GM11168 (cell line): ENCODE data around the gene ZC2HC1C.
"Not testable (repeated sequence)": the region's sequence is repeated elsewhere in the genome, so short reads cannot be mapped to it uniquely, and the experiment has no call there.

ENCODE experiments used
- in situ Hi-C: fragments of 300-500 bp; cut with MboI; formaldehyde crosslinking; loops from one replicate; pipeline ENCODE4 v1.12.0; 2022; ENCODE audit warnings: low sequenced_read_pairs; ENCODE audit not compliant: unreplicated experiment

The ZC2HC1C gene

GRCh38 chr14:75053396-75054291 lies 15.8 kb upstream of the ZC2HC1C start:
- in situ Hi-C loops, result no loop called here

GRCh38 chr14:75054421-75054820 lies 15.0 kb upstream of the ZC2HC1C start:
- in situ Hi-C loops, result no loop called here

GRCh38 chr14:75059642-75060041 lies 9.8 kb upstream of the ZC2HC1C start:
- in situ Hi-C loops, result no loop called here

GRCh38 chr14:75060420-75060819 lies 9.0 kb upstream of the ZC2HC1C start:
- in situ Hi-C loops, result no loop called here

GRCh38 chr14:75063013-75063412 lies 6.4 kb upstream of the ZC2HC1C start:
- in situ Hi-C loops, result no loop called here

- in situ Hi-C loops, result no loop called here
These were observed 5.8 kb upstream of the ZC2HC1C start, which contains the start of gene ACYP1 for GRCh38 chr14:75063491-75064204. TSS of gene ACYP1 (minus strand) at chr14:75064024. CDS start at chr14:75063553, 471 bp downstream.

GRCh38 chr14:75064205-75064567 lies 5.3 kb upstream of the ZC2HC1C start:
- in situ Hi-C loops, result no loop called here

GRCh38 chr14:75066691-75067090 lies 2.8 kb upstream of the ZC2HC1C start:
- in situ Hi-C loops, result no loop called here

GRCh38 chr14:75067212-75067611 lies 2.2 kb upstream of the ZC2HC1C start:
- in situ Hi-C loops, result no loop called here

- in situ Hi-C loops, result not testable (repeated sequence)
These were observed 1.7 kb upstream of the ZC2HC1C start for GRCh38 chr14:75067765-75068164.

- in situ Hi-C loops, result no loop called here
These were observed 934 bp upstream of the ZC2HC1C start for GRCh38 chr14:75068294-75069120.

- in situ Hi-C loops, result no loop called here
These were observed 337 bp downstream of the ZC2HC1C start for GRCh38 chr14:75069811-75070145.

- in situ Hi-C loops, result no loop called here
These were observed 942 bp downstream of the ZC2HC1C start for GRCh38 chr14:75070383-75070782.

- in situ Hi-C loops, result no loop called here
These were observed 8.4 kb downstream of the ZC2HC1C start for GRCh38 chr14:75077794-75078193.

- in situ Hi-C loops, result no loop called here
These were observed 10.1 kb downstream of the ZC2HC1C start for GRCh38 chr14:75079521-75079920.

GRCh38 chr14:75081660-75082229 lies 12.3 kb downstream of the ZC2HC1C start:
- in situ Hi-C loops, result no loop called here

- in situ Hi-C loops, result no loop called here
These were observed 13.8 kb downstream of the ZC2HC1C start for GRCh38 chr14:75083271-75083670.

- in situ Hi-C loops, result no loop called here
These were observed 15.1 kb downstream of the ZC2HC1C start for GRCh38 chr14:75084513-75084912.

- in situ Hi-C loops, result no loop called here
These were observed 18.7 kb downstream of the ZC2HC1C start for GRCh38 chr14:75088153-75088552.
